NCI-H1105 treated with DMSO at 0.1 percent for 48 hours (cell line): ENCODE measurements around the gene AIFM3.
"Not testable (repeated sequence)": the region's sequence is repeated elsewhere in the genome, so short reads cannot be mapped to it uniquely, and the experiment has no call there.

Experiments
- DNase-seq: peaks from one replicate; lab custom pipeline; 2025; lab: John Stamatoyannopoulos, UW

The AIFM3 gene

GRCh38 chr22:20957683-20958431 lies 9.2 kb upstream of the AIFM3 start:
- DNase-seq, result no peak

- no peak for DNase-seq
Measured at GRCh38 chr22:20959578-20960461, 7.2 kb upstream of the AIFM3 start.

DNA sequence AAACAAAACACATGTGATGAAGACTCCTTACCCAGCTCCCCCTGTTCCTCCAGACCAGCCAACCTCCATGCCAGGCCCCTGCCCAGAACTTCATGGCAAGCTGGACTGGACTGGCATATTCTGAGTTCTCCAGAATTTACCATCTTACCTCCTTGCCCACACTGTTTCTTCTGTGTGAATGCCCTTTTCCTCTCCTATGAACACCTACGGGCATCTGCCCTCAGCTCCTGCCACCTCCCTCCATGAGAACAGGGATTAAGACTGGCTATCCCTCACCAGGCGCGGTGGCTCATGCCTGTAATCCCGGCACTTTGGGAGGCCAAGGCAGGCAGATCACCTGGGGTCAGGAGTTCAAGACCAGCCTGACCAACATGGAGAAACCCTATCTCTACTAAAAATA lies 6.4 kb upstream of the AIFM3 start:
- no peak for DNase-seq

- no peak for DNase-seq
Measured at GRCh38 chr22:20962491-20962945, 4.5 kb upstream of the AIFM3 start.

GRCh38 chr22:20963201-20964052 lies 3.6 kb upstream of the AIFM3 start:
- DNase-seq, result no peak

- no peak for DNase-seq
Measured at GRCh38 chr22:20964090-20964798, 2.8 kb upstream of the AIFM3 start.

DNA sequence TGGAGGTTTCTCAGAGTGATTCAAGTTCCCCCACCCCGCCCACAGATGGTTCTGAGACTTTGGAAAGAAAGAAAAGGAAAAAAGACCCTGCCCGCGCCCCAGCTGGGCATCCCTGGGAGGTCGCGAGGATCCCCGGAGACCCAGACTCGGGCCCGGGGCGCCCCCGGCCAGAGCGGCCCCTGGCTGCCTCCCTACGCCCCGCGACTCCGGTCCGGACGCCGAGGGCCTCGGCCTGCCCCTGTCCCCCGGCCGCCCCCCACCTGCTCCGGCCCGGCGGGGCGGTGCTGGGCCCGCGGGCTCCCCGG lies 2.3 kb upstream of the AIFM3 start:
- DNase-seq, result no peak

DNA sequence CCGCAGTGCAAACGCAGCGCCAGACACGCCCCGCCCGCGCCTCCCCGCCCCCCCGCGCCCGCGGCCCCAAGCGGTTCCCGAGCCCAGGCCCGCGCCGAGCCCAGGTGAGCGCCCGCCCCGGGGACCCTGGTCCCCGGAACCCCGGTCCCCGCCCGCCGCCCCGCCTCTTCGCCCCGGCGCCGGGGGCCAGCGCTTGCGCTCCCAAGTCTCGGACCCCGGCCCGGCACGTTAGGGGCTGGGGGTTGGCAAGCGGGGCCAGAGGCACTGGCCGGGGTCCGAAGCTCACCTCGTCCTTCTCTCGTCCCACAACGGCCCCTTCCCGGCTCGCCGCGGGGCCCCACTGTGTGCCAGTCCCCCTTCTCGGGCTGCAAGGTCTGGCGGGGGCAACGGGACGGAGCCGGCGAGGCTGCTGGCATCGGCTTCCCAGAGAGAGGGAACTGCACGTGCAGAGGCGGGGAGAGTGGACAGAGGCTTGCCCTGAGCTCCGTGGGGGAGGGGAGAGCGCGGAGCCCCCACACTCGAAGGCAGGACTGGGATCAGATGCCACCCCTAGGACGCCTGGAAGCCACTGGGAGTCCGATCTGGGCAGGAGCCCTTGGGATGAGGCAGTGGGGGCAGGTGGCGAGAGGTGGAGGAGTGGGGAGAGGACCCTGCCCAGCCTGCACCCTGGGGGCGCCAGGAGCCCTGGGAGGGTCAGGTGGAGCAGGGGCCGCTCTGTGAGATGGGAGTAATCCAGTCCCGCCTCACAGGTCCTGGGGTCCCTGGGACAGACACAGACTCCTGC lies 1.8 kb upstream of the AIFM3 start:
- DNase-seq, result no peak

DNA sequence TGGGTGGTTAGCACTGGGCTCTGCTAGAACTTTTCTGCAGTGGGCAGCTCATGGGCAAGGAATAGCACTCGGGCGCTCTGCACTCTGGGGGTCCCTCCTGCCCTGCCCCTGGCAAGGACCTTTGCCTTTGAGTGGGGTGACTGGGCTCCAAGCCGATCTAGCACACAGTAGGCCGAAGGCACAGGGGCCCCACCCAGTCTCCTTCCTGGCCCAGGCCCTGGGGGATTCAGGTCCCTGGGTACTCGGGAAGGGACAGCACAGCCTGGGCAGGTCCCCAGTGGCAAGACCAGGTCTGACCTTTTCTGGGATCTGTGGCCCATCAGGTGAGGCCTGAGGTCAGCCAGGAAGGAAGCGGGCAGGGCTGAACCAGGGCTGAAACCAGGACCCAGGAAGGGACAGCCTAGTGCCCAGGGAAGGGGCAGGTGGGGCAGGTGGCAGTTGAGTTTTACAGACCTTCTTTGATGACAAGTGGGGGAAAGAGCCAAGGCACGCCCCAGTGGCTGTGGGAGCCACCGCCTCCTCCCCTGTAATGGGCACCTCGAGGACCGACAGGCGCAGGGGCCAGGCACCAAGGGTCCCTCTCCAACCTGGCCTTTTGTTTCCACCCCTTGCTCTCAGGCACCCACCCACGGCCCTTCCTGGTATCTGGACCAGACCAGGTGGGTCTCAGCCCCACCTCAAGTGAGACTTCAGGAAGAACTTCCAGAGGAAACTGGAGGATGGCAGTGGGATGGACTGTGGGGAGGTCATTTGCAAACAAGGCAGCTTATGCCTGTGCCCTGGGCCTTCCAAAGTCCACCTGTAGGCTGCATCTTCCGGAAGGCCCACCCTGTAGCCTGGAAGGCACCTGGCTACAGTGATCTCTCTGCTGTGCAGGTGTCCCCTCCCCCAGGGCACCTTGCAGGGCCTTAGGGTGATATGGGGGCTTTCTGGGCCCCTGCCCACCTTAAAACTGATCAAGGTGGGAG lies 883 bp upstream of the AIFM3 start:
- no peak for DNase-seq

GRCh38 chr22:20967697-20968211 lies 699 bp downstream of the AIFM3 start:
- no peak for DNase-seq

GRCh38 chr22:20968281-20968977 lies 1.4 kb downstream of the AIFM3 start:
- no peak for DNase-seq

GRCh38 chr22:20970939-20971657 lies 4.0 kb downstream of the AIFM3 start:
- no peak for DNase-seq

DNA sequence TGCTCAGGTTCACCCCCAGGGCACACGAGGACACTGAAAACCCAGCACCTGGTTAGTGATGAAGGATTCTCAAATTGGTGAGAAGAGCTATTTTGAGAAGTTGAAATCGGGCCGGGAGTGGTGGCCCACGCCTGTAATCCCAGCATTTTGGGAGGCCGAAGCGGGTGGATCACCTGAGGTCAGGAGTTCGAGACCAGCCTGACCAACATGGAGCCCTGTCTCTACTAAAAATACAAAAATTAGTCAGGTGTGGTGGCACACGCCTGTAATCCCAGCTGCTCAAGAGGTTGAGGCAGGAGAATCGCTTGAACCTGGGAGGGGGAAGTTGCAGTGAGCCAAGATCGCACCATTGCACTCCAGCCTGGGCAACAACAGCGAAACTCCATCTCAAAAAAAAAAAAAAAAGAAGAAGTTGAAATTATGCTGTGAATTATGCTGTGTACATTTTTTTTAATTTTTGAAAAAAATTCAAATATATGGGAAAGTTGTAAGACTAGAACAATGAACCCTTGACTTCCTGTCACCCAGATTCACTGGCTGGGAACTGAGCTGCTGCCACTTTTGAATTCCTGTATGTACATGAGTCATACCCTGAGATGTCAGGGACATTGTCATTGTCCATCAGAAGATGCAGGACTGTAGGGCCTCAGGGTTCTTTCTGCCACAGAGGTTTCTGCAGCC lies 5.1 kb downstream of the AIFM3 start:
- not testable (repeated sequence) for DNase-seq

DNA sequence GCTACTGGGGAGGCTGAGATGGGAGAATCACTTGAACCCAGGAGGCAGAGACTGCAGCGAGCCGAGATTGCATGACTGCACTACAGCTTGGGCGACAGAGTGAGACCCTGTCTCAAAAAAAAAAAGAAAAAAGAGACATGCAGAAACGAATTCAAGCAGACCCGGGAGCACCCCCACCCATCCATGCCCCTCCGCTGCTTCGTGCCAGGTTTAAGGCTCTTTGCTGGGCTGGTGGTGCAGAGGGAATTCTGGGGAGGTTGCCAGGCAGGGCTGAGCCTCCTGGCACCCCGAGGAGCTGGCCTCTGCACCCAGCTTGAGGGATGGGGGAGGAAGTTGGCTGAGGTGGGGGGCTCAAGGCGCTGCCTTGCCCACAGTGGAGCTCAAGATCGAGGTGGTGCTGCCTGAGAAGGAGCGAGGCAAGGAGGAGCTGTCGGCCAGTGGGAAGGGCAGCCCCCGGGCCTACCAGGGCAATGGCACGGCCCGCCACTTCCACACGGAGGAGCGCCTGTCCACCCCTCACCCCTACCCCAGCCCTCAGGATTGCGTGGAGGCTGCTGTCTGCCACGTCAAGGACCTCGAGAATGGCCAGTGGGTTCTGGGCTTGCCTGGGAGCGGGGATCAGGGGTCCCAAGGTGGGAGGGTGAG lies 6.0 kb downstream of the AIFM3 start:
- DNase-seq, result no peak

DNA sequence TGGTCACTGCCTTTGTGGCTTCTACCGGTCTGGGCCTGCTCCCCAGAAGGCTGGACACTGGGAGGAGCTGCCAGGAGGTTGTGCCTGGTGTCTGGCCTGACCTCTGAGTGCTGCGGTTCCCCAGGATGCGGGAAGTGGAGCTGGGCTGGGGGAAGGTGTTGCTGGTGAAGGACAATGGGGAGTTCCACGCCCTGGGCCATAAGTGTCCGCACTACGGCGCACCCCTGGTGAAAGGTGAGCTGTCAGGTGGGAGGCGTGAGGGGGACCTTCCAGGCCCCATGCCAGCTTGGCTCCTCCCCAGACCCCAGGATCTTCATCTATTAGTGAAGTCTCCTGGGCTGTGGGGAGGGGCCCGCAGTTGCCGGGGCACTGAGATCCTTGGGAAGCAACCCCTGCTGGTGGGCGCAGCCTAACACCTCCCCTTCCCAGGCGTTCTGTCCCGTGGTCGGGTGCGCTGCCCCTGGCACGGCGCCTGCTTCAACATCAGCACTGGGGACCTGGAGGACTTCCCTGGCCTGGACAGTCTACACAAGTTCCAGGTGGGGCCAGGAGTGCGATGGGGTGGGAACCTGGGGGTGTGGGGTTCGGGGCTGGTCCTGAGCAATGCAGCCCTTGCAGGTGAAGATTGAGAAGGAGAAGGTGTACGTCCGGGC lies 6.7 kb downstream of the AIFM3 start:
- no peak for DNase-seq

- DNase-seq, result no peak
Measured at GRCh38 chr22:20974336-20974955, 7.4 kb downstream of the AIFM3 start.
